ENCODE data around the gene PTPRG. TPM values are rescaled to one million over a fixed set of nuclear protein-coding genes. Genes with fewer than 3 reads are reported as not detected.

The PTPRG gene
- total and polyA plus RNA-seq, 2 experiments from 2014 or later: 24.4 to 131 TPM

DNA sequence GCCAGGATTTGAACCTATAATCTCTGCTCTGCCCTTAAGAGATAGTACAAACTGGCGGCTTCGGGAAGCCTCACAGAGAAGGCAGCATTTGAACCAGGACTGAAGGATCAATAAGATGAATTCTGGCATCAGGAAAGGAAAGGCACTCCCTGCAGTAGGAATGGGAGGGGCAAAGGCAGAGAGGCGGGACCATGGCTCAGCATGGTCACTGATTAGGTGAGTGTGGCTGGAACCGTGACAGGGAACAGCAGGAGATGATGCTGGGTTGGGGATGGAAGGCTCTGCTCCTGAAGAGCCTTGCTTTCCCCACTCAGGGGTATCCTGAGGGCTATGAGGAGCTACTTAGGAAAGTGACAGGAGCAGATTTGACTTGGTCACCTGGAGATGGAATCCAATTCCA, 653.5 kb downstream of the PTPRG start (continued):
- no peak for TF ChIP-seq EZH2 (IDR thresholded peaks at IDR 0.05; ENCODE audit: low read depth, unreplicated experiment)
- TF ChIP-seq, protein P1, sequence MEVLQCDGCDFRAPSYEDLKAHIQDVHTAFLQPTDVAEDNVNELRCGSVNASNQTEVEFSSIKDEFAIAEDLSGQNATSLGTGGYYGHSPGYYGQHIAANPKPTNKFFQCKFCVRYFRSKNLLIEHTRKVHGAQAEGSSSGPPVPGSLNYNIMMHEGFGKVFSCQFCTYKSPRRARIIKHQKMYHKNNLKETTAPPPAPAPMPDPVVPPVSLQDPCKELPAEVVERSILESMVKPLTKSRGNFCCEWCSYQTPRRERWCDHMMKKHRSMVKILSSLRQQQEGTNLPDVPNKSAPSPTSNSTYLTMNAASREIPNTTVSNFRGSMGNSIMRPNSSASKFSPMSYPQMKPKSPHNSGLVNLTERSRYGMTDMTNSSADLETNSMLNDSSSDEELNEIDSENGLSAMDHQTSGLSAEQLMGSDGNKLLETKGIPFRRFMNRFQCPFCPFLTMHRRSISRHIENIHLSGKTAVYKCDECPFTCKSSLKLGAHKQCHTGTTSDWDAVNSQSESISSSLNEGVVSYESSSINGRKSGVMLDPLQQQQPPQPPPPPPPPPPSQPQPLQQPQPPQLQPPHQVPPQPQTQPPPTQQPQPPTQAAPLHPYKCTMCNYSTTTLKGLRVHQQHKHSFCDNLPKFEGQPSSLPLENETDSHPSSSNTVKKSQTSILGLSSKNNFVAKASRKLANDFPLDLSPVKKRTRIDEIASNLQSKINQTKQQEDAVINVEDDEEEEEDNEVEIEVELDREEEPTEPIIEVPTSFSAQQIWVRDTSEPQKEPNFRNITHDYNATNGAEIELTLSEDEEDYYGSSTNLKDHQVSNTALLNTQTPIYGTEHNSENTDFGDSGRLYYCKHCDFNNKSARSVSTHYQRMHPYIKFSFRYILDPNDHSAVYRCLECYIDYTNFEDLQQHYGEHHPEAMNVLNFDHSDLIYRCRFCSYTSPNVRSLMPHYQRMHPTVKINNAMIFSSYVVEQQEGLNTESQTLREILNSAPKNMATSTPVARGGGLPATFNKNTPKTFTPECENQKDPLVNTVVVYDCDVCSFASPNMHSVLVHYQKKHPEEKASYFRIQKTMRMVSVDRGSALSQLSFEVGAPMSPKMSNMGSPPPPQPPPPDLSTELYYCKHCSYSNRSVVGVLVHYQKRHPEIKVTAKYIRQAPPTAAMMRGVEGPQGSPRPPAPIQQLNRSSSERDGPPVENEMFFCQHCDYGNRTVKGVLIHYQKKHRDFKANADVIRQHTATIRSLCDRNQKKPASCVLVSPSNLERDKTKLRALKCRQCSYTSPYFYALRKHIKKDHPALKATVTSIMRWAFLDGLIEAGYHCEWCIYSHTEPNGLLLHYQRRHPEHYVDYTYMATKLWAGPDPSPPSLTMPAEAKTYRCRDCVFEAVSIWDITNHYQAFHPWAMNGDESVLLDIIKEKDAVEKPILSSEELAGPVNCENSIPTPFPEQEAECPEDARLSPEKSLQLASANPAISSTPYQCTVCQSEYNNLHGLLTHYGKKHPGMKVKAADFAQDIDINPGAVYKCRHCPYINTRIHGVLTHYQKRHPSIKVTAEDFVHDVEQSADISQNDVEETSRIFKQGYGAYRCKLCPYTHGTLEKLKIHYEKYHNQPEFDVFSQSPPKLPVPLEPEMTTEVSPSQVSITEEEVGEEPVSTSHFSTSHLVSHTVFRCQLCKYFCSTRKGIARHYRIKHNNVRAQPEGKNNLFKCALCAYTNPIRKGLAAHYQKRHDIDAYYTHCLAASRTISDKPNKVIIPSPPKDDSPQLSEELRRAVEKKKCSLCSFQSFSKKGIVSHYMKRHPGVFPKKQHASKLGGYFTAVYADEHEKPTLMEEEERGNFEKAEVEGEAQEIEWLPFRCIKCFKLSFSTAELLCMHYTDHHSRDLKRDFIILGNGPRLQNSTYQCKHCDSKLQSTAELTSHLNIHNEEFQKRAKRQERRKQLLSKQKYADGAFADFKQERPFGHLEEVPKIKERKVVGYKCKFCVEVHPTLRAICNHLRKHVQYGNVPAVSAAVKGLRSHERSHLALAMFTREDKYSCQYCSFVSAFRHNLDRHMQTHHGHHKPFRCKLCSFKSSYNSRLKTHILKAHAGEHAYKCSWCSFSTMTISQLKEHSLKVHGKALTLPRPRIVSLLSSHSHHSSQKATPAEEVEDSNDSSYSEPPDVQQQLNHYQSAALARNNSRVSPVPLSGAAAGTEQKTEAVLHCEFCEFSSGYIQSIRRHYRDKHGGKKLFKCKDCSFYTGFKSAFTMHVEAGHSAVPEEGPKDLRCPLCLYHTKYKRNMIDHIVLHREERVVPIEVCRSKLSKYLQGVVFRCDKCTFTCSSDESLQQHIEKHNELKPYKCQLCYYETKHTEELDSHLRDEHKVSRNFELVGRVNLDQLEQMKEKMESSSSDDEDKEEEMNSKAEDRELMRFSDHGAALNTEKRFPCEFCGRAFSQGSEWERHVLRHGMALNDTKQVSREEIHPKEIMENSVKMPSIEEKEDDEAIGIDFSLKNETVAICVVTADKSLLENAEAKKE (CRISPR knock-in tag; IDR thresholded peaks at IDR 0.05): no peak

DNA sequence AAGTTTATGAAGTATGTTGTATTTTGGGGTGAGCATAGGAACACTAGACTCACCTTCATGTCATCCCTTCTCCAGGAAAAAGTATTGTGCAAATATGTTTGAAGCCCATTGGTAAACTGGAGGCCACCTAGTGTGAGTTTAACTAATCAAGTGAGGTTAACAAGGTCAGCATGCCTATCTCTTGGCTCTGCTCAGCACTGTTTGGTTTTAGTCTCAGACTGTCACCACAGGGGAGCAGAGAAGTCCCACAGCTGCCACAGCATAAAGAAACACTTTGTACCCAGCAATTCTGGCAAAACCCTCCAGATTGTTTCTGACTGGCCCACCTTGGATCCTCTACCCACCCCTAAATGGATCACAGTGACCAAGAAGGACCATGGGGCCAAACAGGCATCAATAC, 659.2 kb downstream of the PTPRG start:
- Histone ChIP-seq H3K4me2 (no peak overlapping the region), H3K4me3 (no peak overlapping the region), H3F3A (replicated peaks; ENCODE audit: low read depth) (no peaks in the 10 kb centered on the region), H3K9me2 (ENCODE audit: insufficient read depth) (0 out of 2 replicates have a peak, but pooled peaks cover 5% of the 10 kb centered on the region), H3K79me2 (replicated peaks; ENCODE audit: insufficient read depth) (no peaks in the 10 kb centered on the region), H4K20me1 (replicated peaks; ENCODE audit: insufficient read depth) (no peaks in the 10 kb centered on the region; the same call in 1 of the 2 replicates), H3K27me3 (ENCODE audit: insufficient read depth) (no peaks in the 10 kb centered on the region), H3K4me1 (ENCODE audit: insufficient read depth) (no peaks in the 10 kb centered on the region; the same call in 1 of the 2 replicates), H2AFZ (no peak overlapping the region), H3K27ac (ENCODE audit: low read depth) (no peak overlapping the region), H3K36me3 (ENCODE audit: insufficient read depth) (no peaks in the 10 kb centered on the region; the same call in 1 of the 2 replicates)
- peaks cover 33% of the 10 kb centered on the region for H3K36me3 Mint-ChIP-seq (ENCODE audit: low read depth)
- H3K27ac Mint-ChIP-seq: no peak overlapping the region
- no peak overlapping the region for H3K4me3 Mint-ChIP-seq
- H3K4me1 Mint-ChIP-seq: peaks cover 20% of the 10 kb centered on the region
- no peaks in the 10 kb centered on the region for H3K9me3 Mint-ChIP-seq
- H3K27me3 Mint-ChIP-seq (ENCODE audit: insufficient read depth, low read depth, poor library complexity): peaks cover 9% of the 10 kb centered on the region
- ATAC-seq (no peak), DNase-seq (ENCODE audit: low spot score) (no peak)
- TF ChIP-seq EZH2phosphoT487 (IDR thresholded peaks at IDR 0.05; ENCODE audit: unreplicated experiment) (no peak), JUNB (IDR thresholded peaks at IDR 0.05; ENCODE audit: unreplicated experiment) (no peak), ZNF331 (CRISPR knock-in tag; IDR thresholded peaks at IDR 0.05; ENCODE audit: low read depth) (no peak), CREB1 (CRISPR knock-in tag; IDR thresholded peaks at IDR 0.05; ENCODE audit: low read depth) (no peak), EZH2 (IDR thresholded peaks at IDR 0.05; ENCODE audit: low read depth, unreplicated experiment) (no peak)
- TF ChIP-seq, protein P1 (CRISPR knock-in tag; IDR thresholded peaks at IDR 0.05): no peak

All from GM23338 (cell line).